Spleen (tissue), 11 donors: Measurements from ENCODE around the gene IGF1. TPM values are rescaled to one million over a fixed set of nuclear protein-coding genes. Genes with fewer than 3 reads are reported as not detected.

Experiments used
- DNase-seq: peaks from one replicate; pipeline ENCODE4 v3.0.0-alpha.2; 2020
- H3K27ac ChIP-seq, 8 donors: fragments of 200-600 bp; sonication (generic) in 7 of 8; 1 replicate in 4 of 8; 2 replicates in 4 of 8; pipeline versions ENCODE4 v1.5.0 to v1.8.0; 2016 to 2021; ENCODE audit warnings: inconsistent platforms in 4 of 8, mild to moderate bottlenecking in 4 of 8, moderate library complexity in 1 of 8
- H3K27me3 ChIP-seq, 7 donors: fragments of 200-600 bp; sonication (generic) in 6 of 7; replicated peaks in 1 of 7; 1 replicate in 4 of 7; 2 replicates in 3 of 7; pipeline versions ENCODE4 v1.5.0 to v1.8.0; 2016 to 2021; ENCODE audit warnings: inconsistent platforms in 3 of 7, mild to moderate bottlenecking in 1 of 7
- H3K36me3 ChIP-seq, 6 donors: fragments of 200-600 bp; sonication (generic) in 5 of 6; 1 replicate in 4 of 6; 2 replicates in 2 of 6; pipeline versions ENCODE4 v1.5.0 to v1.8.0; 2016 to 2021; ENCODE audit warnings: inconsistent platforms in 2 of 6
- H3K4me1 ChIP-seq, 6 donors: fragments of 200-600 bp; sonication (generic) in 5 of 6; 1 replicate in 3 of 6; 2 replicates in 3 of 6; pipeline versions ENCODE4 v1.5.0 to v1.8.0; 2016 to 2021; ENCODE audit warnings: inconsistent platforms in 3 of 6
- H3K4me3 ChIP-seq, 8 donors: fragments of 200-600 bp; sonication (generic) in 7 of 8; 1 replicate in 4 of 8; 2 replicates in 4 of 8; pipeline versions ENCODE4 v1.5.0 to v1.8.0; 2016 to 2021; ENCODE audit warnings: inconsistent platforms in 4 of 8, mild to moderate bottlenecking in 4 of 8, moderate library complexity in 2 of 8
- H3K9me3 ChIP-seq, 8 donors: fragments of 200-600 bp; sonication (generic) in 7 of 8; 1 replicate in 4 of 8; 2 replicates in 4 of 8; pipeline versions ENCODE4 v1.5.0 to v1.8.0; 2016 to 2021; ENCODE audit warnings: inconsistent platforms in 4 of 8
- CTCF ChIP-seq, 11 experiments: fragments of 200-600 bp in 7 of 11; fragments of 450-650 bp in 4 of 11; sonication (generic) in 4 of 11; IDR thresholded peaks in 8 of 11; conservative IDR thresholded peaks in 3 of 11; 1 replicate in 7 of 11; 2 replicates in 4 of 11; pipeline versions ENCODE4 v1.4.0 to v1.8.0; 2016 to 2021; ENCODE audit warnings: antibody characterized with exemption in 11 of 11, inconsistent platforms in 4 of 11, mild to moderate bottlenecking in 1 of 11
- POLR2A ChIP-seq, 3 donors: fragments of 450-650 bp; IDR thresholded peaks; one replicate each; pipeline ENCODE4 v1.5.1; 2017; ENCODE audit warnings: antibody characterized with exemption in 3 of 3, mild to moderate bottlenecking in 1 of 3
- POLR2AphosphoS5 ChIP-seq, 3 donors: sonication (generic); formaldehyde crosslinking; IDR thresholded peaks; one replicate each; pipeline ENCODE4 v1.5.1; 2017; ENCODE audit warnings: antibody characterized with exemption in 3 of 3
- WGBS, 5 donors: extraction: QIAGEN DNeasy Blood & Tissue Kit in 3 of 5; methylation state at CpG; one replicate each; pipeline versions ENCODE4 v1.1.5 to v1.1.7; 2013 to 2018; 5-methylcytosine and 5-hydroxymethylcytosine counted together
- intact Hi-C: fragments of 100-400 bp; cut with DNase I; formaldehyde crosslinking; loops from one replicate; pipeline ENCODE4 v1.15.0; 2023; ENCODE audit warnings: low total_unique reads
- polyA plus RNA-seq, 3 donors: library from polyadenylated mRNA; stranded (reverse); fragments of 200-250 nt; gene quantifications; one replicate each; pipeline ENCODE4 v1.2.1, GENCODE V29; 2013
- total RNA-seq, 7 donors: library from RNA; depleted of rRNA in 3 of 7; stranded (reverse); fragments of >200 nt in 3 of 7; fragmentation: NEBNext Ultra II Directional in 4 of 7; extraction: Animal tissue kit (Norgen Biotek cat#: 25700) in 4 of 7; gene quantifications; one replicate each; pipeline versions ENCODE4 v1.1.0 to v1.2.1, GENCODE V29; 2016 to 2021
- donor health status: healthy with polysubstance abuse.
- donor health status: DM: no; HTN: no; CAD: no; lungs with moderate emphysema.
- donor health status: DM: no; HTN: no; CAD: no.
- donor health status: Bipolar disorder and iron deficiency.
- donor health status: healthy.
- donor health status: DM: no; HTN: no; CAD: no.
- donor health status: DM: yes; HTN: yes; CAD: no.

IGF1 gene
- total and polyA plus RNA-seq, 10 donors, result 1.5 to 19.7 (median 11.3) TPM

- intact Hi-C loops, result loop anchor here (10.0 kb wide), 1 partner anchor 542 kb away; no protein-coding TSS in a partner anchor
- WGBS, 5 donors, result 84 to 93% (median 91%) methylated on average over 2 of the region's 2 CpGs
- no peak for DNase-seq
Observed at GRCh38 chr12:102487226-102487625, 6.9 kb upstream of the IGF1 start.

GRCh38 chr12:102486153-102486552 lies 5.8 kb upstream of the IGF1 start:
- Histone ChIP-seq H3K9me3 (peaks cover 0 to 4% (median 0%) of the 10 kb centered on the region in 8 donors), H3K27me3 (no peaks in the 10 kb centered on the region), H3K36me3 (no peaks in the 10 kb centered on the region), H3K27ac (no peak overlapping the region), H3K4me1 (peaks cover 4 to 23% (median 18%) of the 10 kb centered on the region in 6 donors), H3K4me3 (no peak overlapping the region)
- no peak for DNase-seq
- TF ChIP-seq CTCF (IDR thresholded peaks at IDR 0.05 in 8 of 11, conservative IDR thresholded peaks at IDR 0.05 in 3 of 11) (no peak), POLR2AphosphoS5 (IDR thresholded peaks at IDR 0.05) (no peak), POLR2A (IDR thresholded peaks at IDR 0.05) (no peak)
- intact Hi-C loops, result loop anchor here (10.0 kb wide), 1 partner anchor 541 kb away; no protein-coding TSS in a partner anchor
- 89 to 96% (median 92%) methylated on average over 2 of the region's 2 CpGs for WGBS, 5 donors

More at GRCh38 chr12:102487226-102487625, 6.9 kb upstream of the IGF1 start:
- no peaks in the 10 kb centered on the region for H3K36me3 ChIP-seq
- H3K4me1 ChIP-seq, result peaks cover 4 to 23% (median 16%) of the 10 kb centered on the region in 6 donors
- H3K4me3 ChIP-seq, result no peak overlapping the region
- no peak for TF ChIP-seq POLR2AphosphoS5 (IDR thresholded peaks at IDR 0.05)
- TF ChIP-seq CTCF (IDR thresholded peaks at IDR 0.05 in 8 of 11, conservative IDR thresholded peaks at IDR 0.05 in 3 of 11), result no peak
- no peak for TF ChIP-seq POLR2A (IDR thresholded peaks at IDR 0.05)
- H3K27me3 ChIP-seq, result no peaks in the 10 kb centered on the region
- H3K9me3 ChIP-seq, result peaks cover 0 to 4% (median 0%) of the 10 kb centered on the region in 8 donors
- H3K27ac ChIP-seq, result no peak overlapping the region

GRCh38 chr12:102484428-102484958 lies 4.1 kb upstream of the IGF1 start:
- Histone ChIP-seq H3K27me3 (no peaks in the 10 kb centered on the region), H3K4me1 (peaks cover 15 to 40% (median 32%) of the 10 kb centered on the region in 6 donors), H3K36me3 (no peaks in the 10 kb centered on the region), H3K9me3 (peaks cover 0 to under 1% (median 0%) of the 10 kb centered on the region in 8 donors), H3K4me3 (peak overlapping the region in 4 of 8 donors; percentile 12 to 54 (median 26)), H3K27ac (peak overlapping the region in 7 of 8 donors; percentile 55 to 81 (median 73))
- intact Hi-C loops, result loop anchor here (5.0 to 10.0 kb wide), 2 partner anchors 317 to 540 kb away; no protein-coding TSS in a partner anchor
- TF ChIP-seq POLR2AphosphoS5 (IDR thresholded peaks at IDR 0.05) (no peak), CTCF (IDR thresholded peaks at IDR 0.05 in 8 of 11, conservative IDR thresholded peaks at IDR 0.05 in 3 of 11) (peak; percentile 69 to 91 (median 80))
- DNase-seq, result no peak
- 8 to 17% (median 9%) methylated on average over 12 of the region's 12 CpGs for WGBS, 5 donors

GRCh38 chr12:102484017-102484416 lies 3.7 kb upstream of the IGF1 start:
- WGBS, 5 donors, result 51 to 70% (median 64%) methylated on average over 3 of the region's 3 CpGs
- H3K27ac ChIP-seq, result peak overlapping the region in 7 of 8 donors; percentile 55 to 81 (median 73)
- intact Hi-C loops, result loop anchor here (5.0 to 10.0 kb wide), 2 partner anchors 317 to 539 kb away; no protein-coding TSS in a partner anchor

More at GRCh38 chr12:102484017-102484416, 3.7 kb upstream of the IGF1 start:
- DNase-seq, result no peak
- Histone ChIP-seq H3K4me1 (peaks cover 17 to 44% (median 37%) of the 10 kb centered on the region in 6 donors), H3K4me3 (peak overlapping the region in 4 of 8 donors; percentile 12 to 54 (median 26)), H3K27me3 (no peaks in the 10 kb centered on the region), H3K9me3 (no peaks in the 10 kb centered on the region), H3K36me3 (no peaks in the 10 kb centered on the region)
- TF ChIP-seq POLR2A (IDR thresholded peaks at IDR 0.05) (no peak), CTCF (IDR thresholded peaks at IDR 0.05 in 8 of 11, conservative IDR thresholded peaks at IDR 0.05 in 3 of 11) (no peak), POLR2AphosphoS5 (IDR thresholded peaks at IDR 0.05) (no peak)
